Skeletal muscle tissue (tissue), 1 donor: ENCODE results near the gene OPA3. TPM values are rescaled to one million over a fixed set of nuclear protein-coding genes. Genes with fewer than 3 reads are reported as not detected.

Source experiments
- total RNA-seq: library from RNA; depleted of rRNA; stranded (reverse); fragments of >200 nt; gene quantifications from one replicate; pipeline ENCODE4 v1.2.3, GENCODE V29; 2014

OPA3 gene
- total RNA-seq, 1 donor from 2014 or later, result 3.7 TPM

Other genes starting within 250 kb of the OPA3 start
- 0.52 TPM for gene KLC3, start 244.1 kb downstream of the OPA3 start, total RNA-seq
- gene ERCC2, start 214.2 kb downstream of the OPA3 start, total RNA-seq, result 7.3 TPM
- not detected for gene PPP1R13L, start 179.7 kb downstream of the OPA3 start, total RNA-seq
- gene POLR1G, start 178.2 kb downstream of the OPA3 start, total RNA-seq, result 7.3 TPM
- gene ERCC1, start 160.9 kb downstream of the OPA3 start, total RNA-seq, result 56.9 TPM
- 42.8 TPM for gene FOSB, start 116.8 kb downstream of the OPA3 start, total RNA-seq
- gene RTN2, start 87.8 kb downstream of the OPA3 start, total RNA-seq, result 45.4 TPM
- 0.52 TPM for gene PPM1N, start 86.4 kb downstream of the OPA3 start, total RNA-seq
- gene VASP, start 77.3 kb downstream of the OPA3 start, total RNA-seq, result 32.4 TPM
- gene GPR4, start 17.4 kb upstream of the OPA3 start, total RNA-seq, result 0.52 TPM
- 4.7 TPM for gene EML2, start 54.6 kb upstream of the OPA3 start, total RNA-seq
- gene GIPR, start 83.4 kb upstream of the OPA3 start, total RNA-seq, result 0.52 TPM
- gene SNRPD2, start 107.2 kb upstream of the OPA3 start, total RNA-seq, result 210 TPM
- 2.6 TPM for gene QPCTL, start 107.9 kb upstream of the OPA3 start, total RNA-seq
- 5.7 TPM for gene FBXO46, start 146.1 kb upstream of the OPA3 start, total RNA-seq
- gene MEIOSIN, start 148.6 kb upstream of the OPA3 start, total RNA-seq, result not detected
- gene SIX5, start 184.4 kb upstream of the OPA3 start, total RNA-seq, result 8.4 TPM
- 160 TPM for gene DMPK, start 197.7 kb upstream of the OPA3 start, total RNA-seq
- 20.4 TPM for gene DMWD, start 208.0 kb upstream of the OPA3 start, total RNA-seq
- gene RSPH6A, start 230.5 kb upstream of the OPA3 start, total RNA-seq, result not detected